SU-DHL-6 (cell line): ENCODE measurements around the gene STARD9.
"Not testable (repeated sequence)": the region's sequence is repeated elsewhere in the genome, so short reads cannot be mapped to it uniquely, and the experiment has no call there.

Experiments
- H2AFZ ChIP-seq: fragments of 200-600 bp; sonication (generic); 2 replicates; pipeline ENCODE4 v1.6.1; 2014; ENCODE audit warnings: low read depth, mild to moderate bottlenecking, moderate library complexity, mixed read lengths, antibody characterized with exemption, low read length; ENCODE audit not compliant: severe bottlenecking
- H3F3A ChIP-seq: fragments of 200-600 bp; shearing (Covaris generic); 2 replicates; pipeline ENCODE4 v1.6.0; 2016; ENCODE audit warnings: antibody characterized with exemption, mild to moderate bottlenecking; ENCODE audit not compliant: insufficient read depth
- H3K27ac ChIP-seq: fragments of 200-600 bp; sonication (generic); 2 replicates; pipeline ENCODE4 v1.5.1; 2016; ENCODE audit warnings: low read depth, mild to moderate bottlenecking, low read length, moderate library complexity, mixed read lengths
- H3K27me3 ChIP-seq: fragments of 200-600 bp; sonication (generic), shearing (Covaris generic); 2 replicates; pipeline ENCODE4 v1.6.0; 2014; ENCODE audit warnings: mild to moderate bottlenecking, low read length
- H3K36me3 ChIP-seq: fragments of 200-600 bp; sonication (generic); 2 replicates; pipeline ENCODE4 v1.6.1; 2014; ENCODE audit warnings: mild to moderate bottlenecking, low read length, mixed read lengths
- H3K4me2 ChIP-seq: fragments of 300-600, 200-600 bp; shearing (Covaris generic), sonication (generic); 2 replicates; pipeline ENCODE4 v1.6.0; 2014; ENCODE audit warnings: low read length, low read depth, mild to moderate bottlenecking; ENCODE audit not compliant: poor library complexity, severe bottlenecking
- H3K4me3 ChIP-seq: fragments of 200-600 bp; sonication (generic); 2 replicates; pipeline ENCODE4 v1.5.1; 2014; ENCODE audit warnings: antibody characterized with exemption, low read length, mild to moderate bottlenecking, mixed read lengths; ENCODE audit not compliant: insufficient read depth, poor library complexity, severe bottlenecking
- H3K79me2 ChIP-seq: fragments of 200-600 bp; sonication (generic); 2 replicates; pipeline ENCODE4 v1.6.1; 2014; ENCODE audit warnings: mild to moderate bottlenecking, low read length, moderate library complexity; ENCODE audit not compliant: insufficient read depth
- H3K9ac ChIP-seq: fragments of 200-600 bp; sonication (generic); 2 replicates; pipeline ENCODE4 v1.7.0; 2014; ENCODE audit warnings: mild to moderate bottlenecking, low read length
- H3K9me2 ChIP-seq: fragments of 200-600 bp; sonication (generic); replicated peaks from 2 replicates; pipeline ENCODE4 v1.6.1; 2014; ENCODE audit warnings: low read length; ENCODE audit not compliant: insufficient read depth
- H3K9me3 ChIP-seq: fragments of 200-600 bp; sonication (generic); 2 replicates; pipeline ENCODE4 v1.6.1; 2014; ENCODE audit warnings: low read length, mixed read lengths; ENCODE audit not compliant: insufficient read depth
- H4K20me1 ChIP-seq: fragments of 200-600 bp; sonication (generic); 2 replicates; pipeline ENCODE4 v1.6.1; 2014; ENCODE audit warnings: low read depth, mild to moderate bottlenecking, antibody characterized with exemption, low read length, moderate library complexity, mixed read lengths
- EZH2phosphoT487 ChIP-seq: fragments of 200-600 bp; sonication (generic), shearing (Covaris generic); conservative IDR thresholded peaks from 2 replicates; pipeline ENCODE4 v1.6.1; 2018; ENCODE audit warnings: mild to moderate bottlenecking, antibody characterized with exemption, low read length, moderate library complexity, mixed read lengths
- TF ChIP-seq, protein P1 (sequence below): fragments of 200-600 bp; sonication (generic); IDR thresholded peaks from one replicate; pipeline ENCODE4 v1.5.1; 2017; ENCODE audit warnings: antibody characterized with exemption, mild to moderate bottlenecking, low read length, moderate library complexity; ENCODE audit not compliant: insufficient read depth, poor library complexity, severe bottlenecking

STARD9 gene

DNA sequence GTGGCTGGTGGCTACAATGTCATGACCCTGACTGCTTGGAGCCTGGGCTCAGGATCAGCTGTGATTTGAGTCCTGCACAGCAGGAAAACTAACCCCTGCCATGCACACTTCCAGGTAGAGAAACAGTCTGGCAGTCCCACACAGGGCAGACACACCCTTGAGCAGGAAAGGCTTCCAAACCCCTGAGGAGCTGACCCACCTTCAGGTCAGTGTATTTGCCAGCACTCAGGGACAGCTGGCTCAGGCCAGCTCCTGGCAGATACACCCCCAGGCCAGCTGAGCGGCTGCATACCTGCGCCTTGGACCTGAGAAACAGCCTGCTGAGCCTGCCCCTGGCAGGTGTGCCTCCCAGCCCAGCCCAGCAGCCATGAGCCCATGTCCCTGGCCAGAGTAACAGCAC lies 183.7 kb downstream of the STARD9 start:
- no peak for TF ChIP-seq EZH2phosphoT487
- TF ChIP-seq, protein P1, sequence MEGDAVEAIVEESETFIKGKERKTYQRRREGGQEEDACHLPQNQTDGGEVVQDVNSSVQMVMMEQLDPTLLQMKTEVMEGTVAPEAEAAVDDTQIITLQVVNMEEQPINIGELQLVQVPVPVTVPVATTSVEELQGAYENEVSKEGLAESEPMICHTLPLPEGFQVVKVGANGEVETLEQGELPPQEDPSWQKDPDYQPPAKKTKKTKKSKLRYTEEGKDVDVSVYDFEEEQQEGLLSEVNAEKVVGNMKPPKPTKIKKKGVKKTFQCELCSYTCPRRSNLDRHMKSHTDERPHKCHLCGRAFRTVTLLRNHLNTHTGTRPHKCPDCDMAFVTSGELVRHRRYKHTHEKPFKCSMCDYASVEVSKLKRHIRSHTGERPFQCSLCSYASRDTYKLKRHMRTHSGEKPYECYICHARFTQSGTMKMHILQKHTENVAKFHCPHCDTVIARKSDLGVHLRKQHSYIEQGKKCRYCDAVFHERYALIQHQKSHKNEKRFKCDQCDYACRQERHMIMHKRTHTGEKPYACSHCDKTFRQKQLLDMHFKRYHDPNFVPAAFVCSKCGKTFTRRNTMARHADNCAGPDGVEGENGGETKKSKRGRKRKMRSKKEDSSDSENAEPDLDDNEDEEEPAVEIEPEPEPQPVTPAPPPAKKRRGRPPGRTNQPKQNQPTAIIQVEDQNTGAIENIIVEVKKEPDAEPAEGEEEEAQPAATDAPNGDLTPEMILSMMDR: no peak
- no peak overlapping the region for H3K4me3 ChIP-seq

DNA sequence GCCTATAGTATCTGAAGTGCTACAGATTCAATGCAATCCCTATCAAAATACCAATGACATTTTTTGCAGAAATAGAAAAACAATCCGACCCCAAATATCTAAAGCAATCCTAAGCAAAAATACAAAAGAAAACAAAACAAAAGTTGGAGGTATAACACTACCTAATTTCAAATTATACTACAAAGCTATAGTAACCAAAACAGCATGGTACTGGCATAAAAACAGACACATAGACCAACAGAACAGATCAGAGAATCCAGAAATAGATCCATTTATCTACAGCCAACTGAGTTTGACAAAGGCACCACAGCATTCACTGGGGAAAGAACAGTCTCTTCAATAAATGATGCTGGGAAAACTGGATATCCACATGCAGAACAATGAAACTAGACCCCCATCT lies 185.4 kb downstream of the STARD9 start:
- Histone ChIP-seq H3K27ac (no peak overlapping the region), H2AFZ (no peak overlapping the region), H4K20me1 (no peaks in the 10 kb centered on the region), H3K36me3 (0 out of 2 replicates have a peak, but pooled peaks cover 8% of the 10 kb centered on the region), H3K4me2 (no peak overlapping the region), H3K79me2 (no peaks in the 10 kb centered on the region), H3F3A (no peaks in the 10 kb centered on the region), H3K9ac (no peak overlapping the region), H3K9me2 (no peaks in the 10 kb centered on the region), H3K9me3 (peaks cover 12% of the 10 kb centered on the region; the same call in 1 of the 2 replicates), H3K4me3 (no peak overlapping the region), H3K27me3 (no peaks in the 10 kb centered on the region)
- no peak for TF ChIP-seq EZH2phosphoT487
- TF ChIP-seq, protein P1: no peak

More for the DNA sequence above, 183.7 kb downstream of the STARD9 start:
- no peak overlapping the region for H2AFZ ChIP-seq
- no peak overlapping the region for H3K9ac ChIP-seq
- H3K27me3 ChIP-seq: no peaks in the 10 kb centered on the region
- H3K9me3 ChIP-seq: peaks cover 12% of the 10 kb centered on the region; the same call in 1 of the 2 replicates
- H3K36me3 ChIP-seq: 0 out of 2 replicates have a peak, but pooled peaks cover 8% of the 10 kb centered on the region
- no peaks in the 10 kb centered on the region for H4K20me1 ChIP-seq
- no peak overlapping the region for H3K4me2 ChIP-seq
- H3K27ac ChIP-seq: no peak overlapping the region
- no peaks in the 10 kb centered on the region for H3K79me2 ChIP-seq
- no peaks in the 10 kb centered on the region for H3K9me2 ChIP-seq
- H3F3A ChIP-seq: no peaks in the 10 kb centered on the region

DNA sequence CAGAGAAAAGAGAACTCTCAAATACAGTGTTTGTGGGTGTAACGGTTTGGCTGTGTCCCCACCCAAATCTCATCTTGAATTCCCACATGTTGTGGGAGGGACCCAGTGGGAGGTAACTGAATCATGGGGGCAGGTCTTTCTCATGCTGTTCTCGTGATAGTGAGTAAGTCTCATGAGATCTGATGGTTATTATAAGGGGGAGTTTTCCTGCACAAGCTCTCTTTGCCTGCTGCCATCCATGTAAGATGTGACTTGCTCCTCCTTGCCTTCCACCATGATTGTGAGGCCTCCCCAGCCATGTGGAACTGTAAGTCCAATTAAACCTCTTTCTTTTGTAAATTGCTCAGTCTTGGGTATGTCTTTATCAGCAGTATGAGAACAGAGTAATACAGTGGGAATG lies 186.4 kb downstream of the STARD9 start:
- not testable (repeated sequence) for H3K36me3 ChIP-seq, H3K4me3 ChIP-seq, H3K27ac ChIP-seq, H3K9ac ChIP-seq, H2AFZ ChIP-seq, H3K27me3 ChIP-seq, H3K4me2 ChIP-seq, H4K20me1 ChIP-seq, H3F3A ChIP-seq, H3K9me2 ChIP-seq, H3K79me2 ChIP-seq
- peaks cover 12% of the 10 kb centered on the region; the same call in 1 of the 2 replicates for H3K9me3 ChIP-seq

DNA sequence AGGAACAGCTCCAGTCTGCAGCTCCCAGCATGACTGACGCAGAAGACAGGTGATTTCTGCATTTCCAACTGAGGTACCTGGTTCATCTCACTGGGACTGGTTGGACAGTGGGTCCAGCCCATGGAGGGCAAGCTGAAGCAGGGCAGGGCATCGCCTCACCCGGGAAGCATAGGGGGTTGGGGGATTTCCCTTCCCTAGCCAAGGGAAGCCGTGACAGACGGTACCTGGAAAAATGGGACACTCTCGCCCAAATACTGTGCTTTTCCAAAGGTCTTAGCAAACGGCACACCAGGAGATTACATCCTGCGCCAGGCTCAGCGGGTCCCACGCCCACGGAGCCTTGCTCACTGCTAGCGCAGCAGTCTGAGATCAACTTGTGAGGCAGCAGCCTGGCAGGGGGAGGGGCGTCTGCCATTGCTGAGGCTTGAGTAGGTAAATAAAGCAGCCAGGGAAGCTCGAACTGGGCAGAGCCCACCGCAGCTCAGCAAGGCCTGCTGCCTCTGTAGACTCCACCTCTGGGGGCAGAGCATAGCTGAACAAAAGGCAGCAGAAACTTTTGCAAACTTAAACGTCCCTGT lies 188.8 kb downstream of the STARD9 start:
- not testable (repeated sequence) for H3K9me2 ChIP-seq, H3K27ac ChIP-seq, H3K9ac ChIP-seq, H3K27me3 ChIP-seq, H3K4me3 ChIP-seq, H3F3A ChIP-seq, H3K79me2 ChIP-seq, H2AFZ ChIP-seq, H4K20me1 ChIP-seq, H3K36me3 ChIP-seq, H3K4me2 ChIP-seq
- peaks cover 12% of the 10 kb centered on the region; the same call in 1 of the 2 replicates for H3K9me3 ChIP-seq

DNA sequence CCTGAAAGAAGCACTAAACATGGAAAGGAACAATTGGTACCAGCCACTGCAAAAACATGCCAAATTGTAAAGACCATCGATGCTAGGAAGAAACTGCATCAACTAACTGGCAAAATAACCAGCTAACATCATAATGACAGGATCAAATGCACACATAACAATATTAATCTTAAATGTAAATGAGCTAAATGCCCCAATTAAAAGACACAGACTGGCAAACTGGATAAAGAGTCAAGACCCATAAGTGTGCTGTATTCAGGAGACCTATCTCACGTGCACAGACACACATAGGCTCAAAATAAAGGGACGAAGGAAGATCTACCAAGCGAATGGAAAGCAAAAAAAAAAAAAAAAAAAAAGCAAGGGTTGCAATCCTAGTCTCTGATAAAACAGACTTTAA lies 190.7 kb downstream of the STARD9 start:
- H3K27me3 ChIP-seq, H3K9ac ChIP-seq, H3K4me3 ChIP-seq, H2AFZ ChIP-seq, H3F3A ChIP-seq, H3K9me2 ChIP-seq, H3K36me3 ChIP-seq, H3K9me3 ChIP-seq, H4K20me1 ChIP-seq, H3K4me2 ChIP-seq, H3K79me2 ChIP-seq, H3K27ac ChIP-seq: not testable (repeated sequence)
